Chondrocyte (in vitro differentiated cells): ENCODE data around the gene BZW2. TPM values are rescaled to one million over a fixed set of nuclear protein-coding genes. Genes with fewer than 3 reads are reported as not detected.

Experiments
- DNase-seq: peaks from one replicate; pipeline ENCODE4 v3.0.0; 2021; ENCODE audit warnings: mixed read lengths, low spot score
- H3K27ac Mint-ChIP-seq: one replicate; pipeline ENCODE4 v1.8.0; 2021; ENCODE audit warnings: mild to moderate bottlenecking, moderate library complexity, mixed read lengths; ENCODE audit not compliant: unreplicated experiment
- H3K27me3 Mint-ChIP-seq: 2 replicates; pipeline ENCODE4 v1.8.0; 2021; ENCODE audit warnings: low read depth, mixed read lengths
- H3K36me3 Mint-ChIP-seq: 2 replicates; pipeline ENCODE4 v1.8.0; 2021; ENCODE audit warnings: low read depth, mixed read lengths
- H3K4me1 Mint-ChIP-seq: 2 replicates; pipeline ENCODE4 v1.8.0; 2021; ENCODE audit warnings: low read depth, mild to moderate bottlenecking, mixed read lengths
- H3K4me3 Mint-ChIP-seq: one replicate; pipeline ENCODE4 v1.8.0; 2021; ENCODE audit warnings: mild to moderate bottlenecking, moderate library complexity, mixed read lengths; ENCODE audit not compliant: unreplicated experiment
- H3K9me3 Mint-ChIP-seq: 2 replicates; pipeline ENCODE4 v1.8.0; 2021; ENCODE audit warnings: low read depth, mixed read lengths
- total RNA-seq: library from RNA; stranded (reverse); gene quantifications from 3 replicates; pipeline ENCODE4 v1.2.1, GENCODE V29; 2021
- TF ChIP-seq, protein P1 (sequence below): fragments of 200-600 bp; sonication (generic); IDR thresholded peaks from 2 replicates; pipeline ENCODE4 v1.5.0; 2021; ENCODE audit warnings: antibody characterized with exemption, mild to moderate bottlenecking, moderate library complexity

BZW2 gene
- total RNA-seq, 1 donor from 2014 or later, result 44.8 TPM

GRCh38 chr7:16708511-16708910 lies 62.5 kb downstream of the BZW2 start:
- Mint-ChIP-seq H3K27me3 (no peaks in the 10 kb centered on the region), H3K9me3 (peaks cover 2% of the 10 kb centered on the region), H3K4me3 (no peak overlapping the region), H3K36me3 (peaks cover 16% of the 10 kb centered on the region), H3K4me1 (peaks cover 10% of the 10 kb centered on the region), H3K27ac (peak overlapping the region; percentile 20)
- DNase-seq, result no peak
- TF ChIP-seq, protein P1, sequence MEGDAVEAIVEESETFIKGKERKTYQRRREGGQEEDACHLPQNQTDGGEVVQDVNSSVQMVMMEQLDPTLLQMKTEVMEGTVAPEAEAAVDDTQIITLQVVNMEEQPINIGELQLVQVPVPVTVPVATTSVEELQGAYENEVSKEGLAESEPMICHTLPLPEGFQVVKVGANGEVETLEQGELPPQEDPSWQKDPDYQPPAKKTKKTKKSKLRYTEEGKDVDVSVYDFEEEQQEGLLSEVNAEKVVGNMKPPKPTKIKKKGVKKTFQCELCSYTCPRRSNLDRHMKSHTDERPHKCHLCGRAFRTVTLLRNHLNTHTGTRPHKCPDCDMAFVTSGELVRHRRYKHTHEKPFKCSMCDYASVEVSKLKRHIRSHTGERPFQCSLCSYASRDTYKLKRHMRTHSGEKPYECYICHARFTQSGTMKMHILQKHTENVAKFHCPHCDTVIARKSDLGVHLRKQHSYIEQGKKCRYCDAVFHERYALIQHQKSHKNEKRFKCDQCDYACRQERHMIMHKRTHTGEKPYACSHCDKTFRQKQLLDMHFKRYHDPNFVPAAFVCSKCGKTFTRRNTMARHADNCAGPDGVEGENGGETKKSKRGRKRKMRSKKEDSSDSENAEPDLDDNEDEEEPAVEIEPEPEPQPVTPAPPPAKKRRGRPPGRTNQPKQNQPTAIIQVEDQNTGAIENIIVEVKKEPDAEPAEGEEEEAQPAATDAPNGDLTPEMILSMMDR, result no peak

- Mint-ChIP-seq H3K27ac (no peak overlapping the region), H3K4me1 (peaks cover 10% of the 10 kb centered on the region), H3K4me3 (no peak overlapping the region), H3K9me3 (peaks cover 2% of the 10 kb centered on the region), H3K36me3 (peaks cover 15% of the 10 kb centered on the region), H3K27me3 (no peaks in the 10 kb centered on the region)
- TF ChIP-seq, protein P1, result no peak
- no peak for DNase-seq
These were observed 63.0 kb downstream of the BZW2 start for GRCh38 chr7:16708980-16709379.

- Mint-ChIP-seq H3K27ac (no peak overlapping the region), H3K27me3 (no peaks in the 10 kb centered on the region), H3K36me3 (peaks cover 12% of the 10 kb centered on the region), H3K4me3 (no peak overlapping the region), H3K4me1 (peaks cover 12% of the 10 kb centered on the region), H3K9me3 (peaks cover 2% of the 10 kb centered on the region)
- TF ChIP-seq, protein P1, result no peak
- no peak for DNase-seq
These were observed 64.7 kb downstream of the BZW2 start for GRCh38 chr7:16710651-16711050.

DNA sequence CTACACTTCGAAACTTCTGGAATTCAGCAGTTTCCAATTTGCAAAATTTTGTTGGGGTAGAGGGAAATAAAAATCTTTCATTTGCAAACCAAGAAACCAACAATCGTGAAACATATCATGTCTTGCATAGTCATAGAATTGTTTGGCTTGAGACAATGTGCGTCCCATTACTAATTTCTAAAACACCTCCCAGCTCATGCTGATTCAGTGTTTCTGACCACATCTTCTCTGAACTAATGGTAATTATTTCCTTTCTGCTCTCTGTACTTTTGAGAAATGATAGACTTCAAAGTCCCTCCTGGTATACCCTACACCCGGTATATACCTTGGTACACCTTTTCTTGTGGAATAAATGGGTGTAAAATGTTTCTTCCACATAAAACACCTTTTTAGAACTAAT lies 65.7 kb downstream of the BZW2 start:
- no peaks in the 10 kb centered on the region for H3K27me3 Mint-ChIP-seq
- H3K27ac Mint-ChIP-seq, result no peak overlapping the region
- peaks cover 12% of the 10 kb centered on the region for H3K4me1 Mint-ChIP-seq
- peaks cover 2% of the 10 kb centered on the region for H3K9me3 Mint-ChIP-seq
- H3K4me3 Mint-ChIP-seq, result no peak overlapping the region
- peaks cover 6% of the 10 kb centered on the region for H3K36me3 Mint-ChIP-seq
- TF ChIP-seq, protein P1, result no peak
- no peak for DNase-seq

DNA sequence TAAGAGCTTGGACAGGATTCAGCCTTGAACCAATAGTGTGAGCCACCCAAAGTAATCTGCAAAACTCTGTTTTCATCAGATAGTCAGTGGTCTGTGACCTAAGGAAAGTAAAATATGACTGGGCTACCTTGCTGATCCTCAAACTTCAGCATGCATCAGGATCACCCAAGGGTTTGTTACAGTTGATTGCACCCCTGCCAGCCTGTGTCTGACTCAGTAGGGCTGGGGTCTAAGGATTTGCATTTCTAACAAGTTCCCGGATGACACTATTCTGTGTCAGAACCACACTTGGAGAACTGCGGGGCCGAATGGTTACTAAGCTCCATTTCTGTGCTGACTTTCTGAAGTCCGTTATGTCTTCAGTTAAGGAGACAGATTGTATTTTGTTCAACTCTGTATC lies 66.9 kb downstream of the BZW2 start:
- DNase-seq, result no peak
- H3K9me3 Mint-ChIP-seq, result peaks cover 2% of the 10 kb centered on the region
- no peaks in the 10 kb centered on the region for H3K27me3 Mint-ChIP-seq
- H3K4me1 Mint-ChIP-seq, result peaks cover 12% of the 10 kb centered on the region
- H3K4me3 Mint-ChIP-seq, result no peak overlapping the region
- H3K36me3 Mint-ChIP-seq, result peaks cover 6% of the 10 kb centered on the region
- TF ChIP-seq, protein P1, result no peak
- no peak overlapping the region for H3K27ac Mint-ChIP-seq
